HCT116 (cell line): ENCODE data around the gene PCSK6. TPM values are rescaled to one million over a fixed set of nuclear protein-coding genes. Genes with fewer than 3 reads are reported as not detected.

Experiments
- ATAC-seq: fragments of 200-7000 bp; cut with Tn5 transposase; 2 replicates; pipeline ENCODE4 v1.9.1; 2020; ENCODE audit warnings: mild to moderate bottlenecking, moderate library complexity
- BruUV-seq: library from RNA; stranded (reverse); fragments of 400-500 nt; replicated peaks from 2 replicates; lab custom pipeline; 2021; lab: Mats Ljungman, UMichigan
- CTCF ChIA-PET: fragments of 300-600 bp; sonication (Branson Sonifier 250); formaldehyde crosslinking; loops from one replicate; lab custom pipeline; 2021; ENCODE audit warnings: antibody characterized with exemption; lab: Charles Lee
- POLR2A ChIA-PET: fragments of 300-600, 350-600 bp; sonication (Branson Sonifier 250); formaldehyde crosslinking; loops from one replicate; lab custom pipeline; 2021; ENCODE audit warnings: antibody characterized with exemption; lab: Charles Lee
- RAD21 ChIA-PET, 2 experiments: fragments of 300-600 bp; sonication (Branson Sonifier 250); formaldehyde crosslinking; loops; one replicate each; lab custom pipeline; 2023; ENCODE audit warnings: low total read pairs in 2 of 2; ENCODE audit not compliant: uncharacterized antibody in 2 of 2, unreplicated experiment in 2 of 2, low non-redundant PET in 1 of 2; lab: Charles Lee
- DNase-seq: peaks from one replicate; pipeline ENCODE4 v3.0.0-alpha.2; 2010; ENCODE audit warnings: low read depth, low spot score
- H2AFZ ChIP-seq: fragments of 200-600 bp; shearing (Covaris generic), sonication (generic); 2 replicates; pipeline ENCODE4 v1.6.1; 2017; ENCODE audit warnings: low read depth, mixed run types, mixed read lengths, antibody characterized with exemption, low read length; ENCODE audit not compliant: poor library complexity, severe bottlenecking
- H3K27ac ChIP-seq: 2 replicates; pipeline ENCODE4 v1.5.1; 2012; ENCODE audit warnings: low read depth, low read length
- H3K27me3 ChIP-seq: fragments of 200-600 bp; sonication (generic); 2 replicates; pipeline ENCODE4 v1.6.1; 2016; ENCODE audit warnings: mixed run types, low read length, mixed read lengths; ENCODE audit not compliant: insufficient read depth
- H3K36me3 ChIP-seq, 2 experiments: fragments of 200-500 bp in 1 of 2; fragments of 200-600 bp in 1 of 2; sonication (Bioruptor generic) in 1 of 2; sonication (generic) in 1 of 2; 2 replicates each; pipeline versions ENCODE4 v1.5.1 to v1.6.1; 2014 to 2016; ENCODE audit warnings: low read length in 2 of 2, inconsistent platforms in 1 of 2, mixed read lengths in 1 of 2, mixed run types in 1 of 2; ENCODE audit not compliant: insufficient read depth in 2 of 2, control insufficient read depth in 1 of 2
- H3K4me1 ChIP-seq, 2 experiments: fragments of 200-600 bp in 1 of 2; sonication (generic) in 1 of 2; 2 replicates each; pipeline versions ENCODE4 v1.5.1 to v1.6.1; 2012 to 2017; ENCODE audit warnings: low read length in 2 of 2, inconsistent platforms in 1 of 2, mild to moderate bottlenecking in 1 of 2, mixed read lengths in 1 of 2, mixed run types in 1 of 2, moderate library complexity in 1 of 2; ENCODE audit not compliant: insufficient read depth in 2 of 2, control insufficient read depth in 1 of 2
- H3K4me2 ChIP-seq: fragments of 200-600 bp; sonication (generic); 2 replicates; pipeline ENCODE4 v1.6.1; 2017; ENCODE audit warnings: mixed run types, low read length, mixed read lengths
- H3K4me3 ChIP-seq, 2 experiments: fragments of 200-600 bp in 1 of 2; sonication (generic) in 1 of 2; replicated peaks in 1 of 2; 2 replicates each; pipeline ENCODE4 v1.5.1; 2011 to 2016; ENCODE audit warnings: low read length in 2 of 2, control low read depth in 1 of 2, low read depth in 1 of 2, mild to moderate bottlenecking in 1 of 2, mixed read lengths in 1 of 2, mixed run types in 1 of 2
- H3K79me2 ChIP-seq: fragments of 200-600 bp; sonication (generic); 2 replicates; pipeline ENCODE4 v1.6.1; 2017; ENCODE audit warnings: mild to moderate bottlenecking, mixed run types, low read length, moderate library complexity, mixed read lengths; ENCODE audit not compliant: insufficient read depth
- H3K9ac ChIP-seq: fragments of 200-600 bp; sonication (generic); 2 replicates; pipeline ENCODE4 v1.6.1; 2016; ENCODE audit warnings: low read length, mixed read lengths
- H3K9me2 ChIP-seq: fragments of 200-600 bp; sonication (generic), shearing (Covaris generic); 2 replicates; pipeline ENCODE4 v1.6.1; 2017; ENCODE audit warnings: mixed run types, mild to moderate bottlenecking, moderate library complexity; ENCODE audit not compliant: insufficient read depth
- H3K9me3 ChIP-seq, 2 experiments: fragments of 200-500 bp in 1 of 2; fragments of 200-600 bp in 1 of 2; sonication (Bioruptor generic) in 1 of 2; sonication (generic) in 1 of 2; 2 replicates each; pipeline ENCODE4 v1.6.1; 2014 to 2017; ENCODE audit warnings: low read length in 2 of 2, mixed read lengths in 2 of 2, inconsistent platforms in 1 of 2, low read depth in 1 of 2, mild to moderate bottlenecking in 1 of 2, mixed run types in 1 of 2, moderate library complexity in 1 of 2; ENCODE audit not compliant: control insufficient read depth in 1 of 2, insufficient read depth in 1 of 2
- H4K20me1 ChIP-seq: fragments of 200-600 bp; sonication (generic), shearing (Covaris generic); 2 replicates; pipeline ENCODE4 v1.6.1; 2017; ENCODE audit warnings: mixed run types, mild to moderate bottlenecking, moderate library complexity; ENCODE audit not compliant: insufficient read depth
- CTCF ChIP-seq, 3 experiments: fragments of 200-600 bp in 1 of 3; sonication (generic) in 1 of 3; IDR thresholded peaks in 2 of 3; conservative IDR thresholded peaks in 1 of 3; 2 replicates each; pipeline ENCODE4 v1.5.1; 2012 to 2017; ENCODE audit warnings: low read depth in 2 of 3, low read length in 2 of 3, antibody characterized with exemption in 1 of 3, borderline replicate concordance in 1 of 3, control low read depth in 1 of 3, mild to moderate bottlenecking in 1 of 3, mixed read lengths in 1 of 3, mixed run types in 1 of 3, moderate library complexity in 1 of 3; ENCODE audit not compliant: insufficient read depth in 1 of 3
- MAX ChIP-seq: IDR thresholded peaks from 2 replicates; pipeline ENCODE4 v1.6.1; 2012
- POLR2A ChIP-seq: IDR thresholded peaks from 2 replicates; pipeline ENCODE4 v1.7.0; 2011; ENCODE audit warnings: borderline replicate concordance; ENCODE audit not compliant: insufficient read depth, insufficient read length; ENCODE audit errors: extremely low read depth
- POLR2AphosphoS5 ChIP-seq: IDR thresholded peaks from 2 replicates; pipeline ENCODE4 v1.6.1; 2011; ENCODE audit warnings: mild to moderate bottlenecking, low read depth, low read length, moderate library complexity
- SIN3A ChIP-seq: IDR thresholded peaks from 2 replicates; pipeline ENCODE4 v1.6.1; 2012; ENCODE audit warnings: low read depth
- SP1 ChIP-seq: IDR thresholded peaks from 2 replicates; pipeline ENCODE4 v1.6.1; 2012; ENCODE audit warnings: low read depth
- YY1 ChIP-seq: IDR thresholded peaks from 2 replicates; pipeline ENCODE4 v1.6.1; 2011; ENCODE audit warnings: low read length, low read depth, moderate library complexity, mild to moderate bottlenecking; ENCODE audit not compliant: insufficient replicate concordance; ENCODE audit errors: extremely low read depth
- ZBTB33 ChIP-seq: IDR thresholded peaks from 2 replicates; pipeline ENCODE4 v1.6.1; 2011; ENCODE audit warnings: mild to moderate bottlenecking, low read length, moderate library complexity; ENCODE audit not compliant: insufficient replicate concordance; ENCODE audit errors: extremely low read depth
- ZFX ChIP-seq: fragments of 450-650 bp; IDR thresholded peaks from 2 replicates; pipeline ENCODE4 v1.6.1; 2017
- intact Hi-C: fragments of 100-400 bp; cut with micrococcal nuclease; formaldehyde crosslinking; loops from 2 replicates; pipeline ENCODE4 v1.10.0; 2022
- total RNA-seq: library from RNA; stranded (reverse); gene quantifications from one replicate; pipeline ENCODE4 v1.2.1, GENCODE V29; 2021; ENCODE audit not compliant: unreplicated experiment

PCSK6 gene
- total RNA-seq, 1 experiment from 2014 or later: 13.5 TPM

- no peak for TF ChIP-seq POLR2A
- no peak for TF ChIP-seq MAX
- no peak for TF ChIP-seq ZBTB33
- no peak for TF ChIP-seq ZFX
Observed at GRCh38 chr15:101532865-101533264, 43.4 kb upstream of the PCSK6 start (continued).

- ChIA-PET CTCF (no interaction called here), POLR2A (no interaction called here), RAD21 (no interaction called here)
- no peaks in the 10 kb centered on the region for H3K36me3 ChIP-seq
- no TSS peak for BruUV-seq
- DNase-seq (no peak), ATAC-seq (no peak)
- H3K9me3 ChIP-seq: no peaks in the 10 kb centered on the region
- no peak overlapping the region for H3K27ac ChIP-seq
- no peaks in the 10 kb centered on the region for H3K27me3 ChIP-seq
- intact Hi-C loops: no loop called here
- peaks cover 2 to 14% of the 10 kb centered on the region in 2 experiments; a peak in 2 of 4 replicates for H3K4me1 ChIP-seq
- H2AFZ ChIP-seq: no peak overlapping the region
- no peak overlapping the region for H3K4me3 ChIP-seq
- no peaks in the 10 kb centered on the region for H3K9me2 ChIP-seq
- H3K9ac ChIP-seq: no peak overlapping the region
- H3K79me2 ChIP-seq: no peaks in the 10 kb centered on the region
- H4K20me1 ChIP-seq: no peaks in the 10 kb centered on the region
- no peak overlapping the region for H3K4me2 ChIP-seq
- no peak for TF ChIP-seq CTCF (IDR thresholded peaks at IDR 0.05 in 2 of 3, conservative IDR thresholded peaks at IDR 0.05 in 1 of 3; ENCODE audit: borderline replicate concordance in 1 of 3, insufficient read depth in 1 of 3, low read depth in 2 of 3, low read length in 2 of 3)
- TF ChIP-seq YY1: no peak
- TF ChIP-seq SIN3A: no peak
- no peak for TF ChIP-seq POLR2AphosphoS5
- TF ChIP-seq SP1: no peak
- no peak for TF ChIP-seq ZBTB33
- TF ChIP-seq, all 23 proteins: peak for 0
Observed at GRCh38 chr15:101531170-101531569, 41.7 kb upstream of the PCSK6 start.
